Measurements from ENCODE around the gene WNT3.

DNA sequence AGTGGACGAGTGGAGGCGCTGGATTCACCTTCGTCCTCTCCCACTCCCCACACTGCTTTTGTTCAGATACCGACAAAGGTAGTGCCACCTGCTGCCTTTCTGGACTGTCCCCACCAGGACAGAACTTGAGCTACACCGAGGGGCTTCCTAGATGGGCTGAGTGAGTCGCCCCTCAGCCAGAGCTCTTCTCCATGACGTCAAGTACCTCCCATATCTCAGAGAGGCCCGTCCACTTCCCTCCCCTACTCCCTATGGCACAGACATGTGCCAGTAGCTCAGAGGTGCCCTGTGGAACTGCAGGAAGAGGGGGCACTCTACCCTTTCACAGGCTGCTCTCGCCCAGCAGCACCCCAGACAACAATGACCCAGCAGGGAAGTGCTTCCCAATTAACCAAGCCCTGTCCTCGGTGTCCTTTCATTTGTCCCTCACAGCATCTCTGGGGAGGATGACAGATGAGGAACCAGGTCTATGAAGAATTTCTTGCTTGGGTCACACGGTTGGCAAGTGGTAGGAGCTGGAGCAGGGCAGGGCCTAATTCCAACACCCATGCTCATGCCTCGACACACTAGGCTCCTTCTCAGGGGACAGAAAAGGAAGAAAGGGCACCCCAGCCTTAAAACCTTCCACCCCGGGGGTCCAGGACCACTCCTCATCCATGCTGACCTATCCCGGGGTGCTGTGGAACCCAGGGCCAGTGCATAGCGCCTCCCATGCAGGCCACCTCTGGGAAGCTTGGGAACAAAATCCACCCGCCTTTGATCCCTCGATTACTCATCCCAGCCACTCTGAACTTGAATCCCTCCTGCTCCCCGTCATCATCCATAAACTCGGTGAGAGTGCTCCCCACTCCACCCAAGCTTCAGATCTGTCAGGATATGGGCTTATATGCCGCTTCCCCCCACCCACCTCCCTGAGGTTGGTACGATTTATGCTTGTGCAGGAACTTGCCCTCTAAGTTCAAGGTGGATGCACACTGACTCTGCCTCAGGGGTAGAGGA lies 51.7 kb downstream of the WNT3 start:
- TF ChIP-seq, protein P1, sequence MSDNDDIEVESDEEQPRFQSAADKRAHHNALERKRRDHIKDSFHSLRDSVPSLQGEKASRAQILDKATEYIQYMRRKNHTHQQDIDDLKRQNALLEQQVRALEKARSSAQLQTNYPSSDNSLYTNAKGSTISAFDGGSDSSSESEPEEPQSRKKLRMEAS (IDR thresholded peaks at IDR 0.05) = no peak
- TF ChIP-seq, protein P2, sequence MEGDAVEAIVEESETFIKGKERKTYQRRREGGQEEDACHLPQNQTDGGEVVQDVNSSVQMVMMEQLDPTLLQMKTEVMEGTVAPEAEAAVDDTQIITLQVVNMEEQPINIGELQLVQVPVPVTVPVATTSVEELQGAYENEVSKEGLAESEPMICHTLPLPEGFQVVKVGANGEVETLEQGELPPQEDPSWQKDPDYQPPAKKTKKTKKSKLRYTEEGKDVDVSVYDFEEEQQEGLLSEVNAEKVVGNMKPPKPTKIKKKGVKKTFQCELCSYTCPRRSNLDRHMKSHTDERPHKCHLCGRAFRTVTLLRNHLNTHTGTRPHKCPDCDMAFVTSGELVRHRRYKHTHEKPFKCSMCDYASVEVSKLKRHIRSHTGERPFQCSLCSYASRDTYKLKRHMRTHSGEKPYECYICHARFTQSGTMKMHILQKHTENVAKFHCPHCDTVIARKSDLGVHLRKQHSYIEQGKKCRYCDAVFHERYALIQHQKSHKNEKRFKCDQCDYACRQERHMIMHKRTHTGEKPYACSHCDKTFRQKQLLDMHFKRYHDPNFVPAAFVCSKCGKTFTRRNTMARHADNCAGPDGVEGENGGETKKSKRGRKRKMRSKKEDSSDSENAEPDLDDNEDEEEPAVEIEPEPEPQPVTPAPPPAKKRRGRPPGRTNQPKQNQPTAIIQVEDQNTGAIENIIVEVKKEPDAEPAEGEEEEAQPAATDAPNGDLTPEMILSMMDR (IDR thresholded peaks at IDR 0.05; ENCODE audit: low read depth, low read length, missing input control) = no peak
- TF ChIP-seq GABPA (IDR thresholded peaks at IDR 0.05 in 1 of 2, conservative IDR thresholded peaks at IDR 0.05 in 1 of 2) = no peak
